Choroid plexus epithelial cell (primary cell): ENCODE measurements around the gene VAC14.

Experiments used
- DNase-seq: peaks from one replicate; pipeline ENCODE4 v3.0.0-alpha.2; 2010; ENCODE audit warnings: low read depth
- H3K4me3 ChIP-seq: 2 replicates; pipeline ENCODE4 v1.5.1; 2011; ENCODE audit warnings: low read depth, mild to moderate bottlenecking, control low read depth, low read length, moderate library complexity
- CTCF ChIP-seq: conservative IDR thresholded peaks from 2 replicates; pipeline ENCODE4 v1.5.1; 2011; ENCODE audit warnings: low read depth, mild to moderate bottlenecking, control low read depth, inconsistent platforms, low read length, moderate library complexity

The VAC14 gene

GRCh38 chr16:70777496-70777895, 23.5 kb downstream of the VAC14 start:
- no peak for DNase-seq
- H3K4me3 ChIP-seq, result no peak overlapping the region
- no peak for TF ChIP-seq CTCF

- no peak for DNase-seq
- TF ChIP-seq CTCF, result no peak
- no peak overlapping the region for H3K4me3 ChIP-seq
Measured at GRCh38 chr16:70775399-70775798, 25.6 kb downstream of the VAC14 start.

- H3K4me3 ChIP-seq, result no peak overlapping the region
- DNase-seq, result no peak
- TF ChIP-seq CTCF, result no peak
Measured at GRCh38 chr16:70774261-70774660, 26.7 kb downstream of the VAC14 start.

GRCh38 chr16:70772493-70772892, 28.5 kb downstream of the VAC14 start:
- no peak for TF ChIP-seq CTCF
- no peak overlapping the region for H3K4me3 ChIP-seq
- peak; percentile 65 for DNase-seq

GRCh38 chr16:70770626-70771552, 30.1 kb downstream of the VAC14 start:
- H3K4me3 ChIP-seq, result no peak overlapping the region
- peak; percentile 96 for TF ChIP-seq CTCF
- DNase-seq, result peak; percentile 71

- no peak overlapping the region for H3K4me3 ChIP-seq
- no peak for DNase-seq
- no peak for TF ChIP-seq CTCF
Measured at GRCh38 chr16:70770291-70770625, 30.7 kb downstream of the VAC14 start.

- DNase-seq, result no peak
- no peak overlapping the region for H3K4me3 ChIP-seq
- TF ChIP-seq CTCF, result no peak
Measured at GRCh38 chr16:70769761-70770160, 31.2 kb downstream of the VAC14 start.
